Gastrocnemius medialis (tissue), 4 donors: ENCODE results near the gene TARBP2. TPM values are rescaled to one million over a fixed set of nuclear protein-coding genes. Genes with fewer than 3 reads are reported as not detected.

ENCODE experiments used
- ATAC-seq, 2 donors: fragments of 150-250 bp; one replicate each; pipeline ENCODE4 v1.9.1; 2016
- DNase-seq, 2 donors: peaks; one replicate each; pipeline ENCODE4 v3.0.0-alpha.2; 2019
- H3K27ac ChIP-seq, 4 donors: fragments of 200-600 bp; sonication (generic); 1 replicate in 1 of 4; 2 replicates in 3 of 4; pipeline ENCODE4 v1.5.1; 2016 to 2018; ENCODE audit warnings: mild to moderate bottlenecking in 2 of 4, moderate library complexity in 1 of 4
- H3K27me3 ChIP-seq, 3 donors: fragments of 200-600 bp; sonication (generic) in 2 of 3; 1 replicate in 1 of 3; 2 replicates in 2 of 3; pipeline versions ENCODE4 v1.5.1 to v1.6.0; 2016 to 2019; ENCODE audit warnings: mild to moderate bottlenecking in 1 of 3, moderate library complexity in 1 of 3
- H3K36me3 ChIP-seq, 2 donors: fragments of 200-600 bp; sonication (generic) in 1 of 2; one replicate each; pipeline ENCODE4 v1.5.1; 2017 to 2018
- H3K4me1 ChIP-seq, 2 donors: fragments of 200-600 bp; sonication (generic) in 1 of 2; one replicate each; pipeline ENCODE4 v1.5.1; 2016 to 2017; ENCODE audit warnings: mild to moderate bottlenecking in 2 of 2
- H3K4me3 ChIP-seq, 4 donors: fragments of 200-600 bp; sonication (generic) in 3 of 4; 1 replicate in 1 of 4; 2 replicates in 3 of 4; pipeline ENCODE4 v1.5.1; 2016 to 2019; ENCODE audit warnings: mild to moderate bottlenecking in 2 of 4
- H3K9me3 ChIP-seq, 3 donors: fragments of 200-600 bp; sonication (generic) in 2 of 3; 1 replicate in 1 of 3; 2 replicates in 2 of 3; pipeline ENCODE4 v1.5.1; 2016 to 2019
- POLR2A ChIP-seq, 2 donors: fragments of 450-650 bp; IDR thresholded peaks; one replicate each; pipeline ENCODE4 v1.6.1; 2017; ENCODE audit warnings: antibody characterized with exemption in 2 of 2, mild to moderate bottlenecking in 2 of 2, moderate library complexity in 2 of 2
- in situ Hi-C, 4 donors: fragments of 200-750 bp; cut with MboI; loops; one replicate each; pipeline versions ENCODE4 v1.15.0 to v1.8.0; 2017; ENCODE audit warnings: low sequenced_read_pairs in 4 of 4
- intact Hi-C: fragments of 100-400 bp; cut with DNase I; formaldehyde crosslinking; loops from one replicate; pipeline ENCODE4 v1.15.1; 2023; ENCODE audit warnings: low total_unique reads
- total RNA-seq, 4 donors: library from RNA; depleted of rRNA; stranded (reverse); fragments of >200 nt; gene quantifications; one replicate each; pipeline versions ENCODE4 v1.1.0 to v1.2.3, GENCODE V29; 2016
- TF ChIP-seq, protein P1 (sequence below), 5 experiments: fragments of 450-650 bp in 3 of 5; fragments of 200-600 bp in 2 of 5; sonication (generic) in 2 of 5; IDR thresholded peaks in 4 of 5; conservative IDR thresholded peaks in 1 of 5; 1 replicate in 4 of 5; 2 replicates in 1 of 5; pipeline ENCODE4 v1.5.1; 2016 to 2019; ENCODE audit warnings: antibody characterized with exemption in 5 of 5, mild to moderate bottlenecking in 3 of 5, moderate library complexity in 3 of 5

The TARBP2 gene
- total RNA-seq, 4 donors from 2014 or later = 6.8 to 17.4 (median 11.6) TPM

DNA sequence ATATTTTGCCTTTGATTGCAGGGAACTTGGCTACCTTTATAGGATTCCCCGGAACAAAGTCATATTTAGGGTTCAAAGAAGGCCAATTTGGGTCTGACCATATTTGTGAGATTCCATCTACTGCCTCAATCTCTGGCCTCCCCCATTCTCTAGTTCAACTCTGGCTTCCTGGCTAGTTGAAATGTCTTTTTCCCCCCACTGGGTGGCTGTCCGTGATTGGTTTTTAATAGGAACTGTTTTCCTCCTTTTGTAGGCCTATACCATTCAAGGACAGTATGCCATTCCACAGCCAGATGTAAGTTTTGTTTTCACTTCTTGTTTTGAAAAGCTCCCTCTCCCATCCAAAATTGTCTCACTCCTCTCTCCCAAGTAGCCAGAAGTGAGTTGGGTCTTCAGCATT is 35.4 kb upstream of the TARBP2 start:
- Histone ChIP-seq H3K4me1 (peaks cover 89 to 91% of the 10 kb centered on the region in 2 donors), H3K4me3 (no peak overlapping the region), H3K36me3 (peaks cover 3 to 100% of the 10 kb centered on the region in 2 donors), H3K27ac (peak overlapping the region; percentile 71 to 84 (median 78)), H3K9me3 (no peaks in the 10 kb centered on the region), H3K27me3 (no peaks in the 10 kb centered on the region)
- in situ Hi-C loops (no loop called here), intact Hi-C loops (no loop called here)
- DNase-seq = no peak
- TF ChIP-seq POLR2A (IDR thresholded peaks at IDR 0.05) = no peak
- TF ChIP-seq, protein P1, sequence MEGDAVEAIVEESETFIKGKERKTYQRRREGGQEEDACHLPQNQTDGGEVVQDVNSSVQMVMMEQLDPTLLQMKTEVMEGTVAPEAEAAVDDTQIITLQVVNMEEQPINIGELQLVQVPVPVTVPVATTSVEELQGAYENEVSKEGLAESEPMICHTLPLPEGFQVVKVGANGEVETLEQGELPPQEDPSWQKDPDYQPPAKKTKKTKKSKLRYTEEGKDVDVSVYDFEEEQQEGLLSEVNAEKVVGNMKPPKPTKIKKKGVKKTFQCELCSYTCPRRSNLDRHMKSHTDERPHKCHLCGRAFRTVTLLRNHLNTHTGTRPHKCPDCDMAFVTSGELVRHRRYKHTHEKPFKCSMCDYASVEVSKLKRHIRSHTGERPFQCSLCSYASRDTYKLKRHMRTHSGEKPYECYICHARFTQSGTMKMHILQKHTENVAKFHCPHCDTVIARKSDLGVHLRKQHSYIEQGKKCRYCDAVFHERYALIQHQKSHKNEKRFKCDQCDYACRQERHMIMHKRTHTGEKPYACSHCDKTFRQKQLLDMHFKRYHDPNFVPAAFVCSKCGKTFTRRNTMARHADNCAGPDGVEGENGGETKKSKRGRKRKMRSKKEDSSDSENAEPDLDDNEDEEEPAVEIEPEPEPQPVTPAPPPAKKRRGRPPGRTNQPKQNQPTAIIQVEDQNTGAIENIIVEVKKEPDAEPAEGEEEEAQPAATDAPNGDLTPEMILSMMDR (IDR thresholded peaks at IDR 0.05 in 4 of 5, conservative IDR thresholded peaks at IDR 0.05 in 1 of 5) = no peak
- no peak for ATAC-seq

DNA sequence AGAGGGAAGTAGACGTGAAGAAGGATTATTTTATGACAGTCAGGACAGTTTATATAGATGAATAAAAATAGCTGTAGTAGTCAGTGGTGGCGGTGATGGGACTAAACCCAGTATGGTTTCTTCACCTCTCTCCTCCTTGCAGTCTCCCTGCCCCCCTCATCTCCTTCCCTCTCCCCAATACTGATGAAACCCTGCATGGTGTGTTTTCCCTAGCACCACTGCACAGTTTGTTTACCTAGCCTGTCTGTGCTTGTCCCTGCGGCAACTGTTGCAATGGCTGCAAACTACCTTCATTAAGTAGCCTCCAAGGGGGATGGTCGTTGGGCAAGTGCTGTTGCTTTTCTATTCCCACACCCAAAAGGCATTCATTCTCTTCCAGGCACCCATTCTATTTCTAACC is 34.4 kb upstream of the TARBP2 start:
- Histone ChIP-seq H3K27ac (peak overlapping the region; percentile 71 to 84 (median 78)), H3K36me3 (peaks cover 3 to 100% of the 10 kb centered on the region in 2 donors), H3K9me3 (no peaks in the 10 kb centered on the region), H3K4me3 (no peak overlapping the region), H3K27me3 (no peaks in the 10 kb centered on the region), H3K4me1 (peaks cover 87 to 89% of the 10 kb centered on the region in 2 donors)
- in situ Hi-C loops = no loop called here
- no peak for TF ChIP-seq POLR2A (IDR thresholded peaks at IDR 0.05)
- TF ChIP-seq, protein P1 (IDR thresholded peaks at IDR 0.05 in 4 of 5, conservative IDR thresholded peaks at IDR 0.05 in 1 of 5) = no peak
- ATAC-seq (peak; percentile 31 to 73), DNase-seq (peak in 1 of 2 donors; percentile 37)
- intact Hi-C loops = no loop called here

- intact Hi-C loops = no loop called here
- TF ChIP-seq, protein P1 (IDR thresholded peaks at IDR 0.05 in 4 of 5, conservative IDR thresholded peaks at IDR 0.05 in 1 of 5) = no peak
- TF ChIP-seq POLR2A (IDR thresholded peaks at IDR 0.05) = no peak
- Histone ChIP-seq H3K9me3 (no peaks in the 10 kb centered on the region), H3K36me3 (peaks cover 3 to 100% of the 10 kb centered on the region in 2 donors), H3K4me3 (no peak overlapping the region), H3K27ac (peak overlapping the region; percentile 71 to 84 (median 78)), H3K27me3 (no peaks in the 10 kb centered on the region), H3K4me1 (peaks cover 87 to 89% of the 10 kb centered on the region in 2 donors)
- in situ Hi-C loops = no loop called here
- DNase-seq = peak in 1 of 2 donors; percentile 62
- ATAC-seq = peak; percentile 64 to 80
Observed at GRCh38 chr12:53467082-53467481, 34.0 kb upstream of the TARBP2 start.

GRCh38 chr12:53467880-53468279 is 33.2 kb upstream of the TARBP2 start:
- Histone ChIP-seq H3K27me3 (no peaks in the 10 kb centered on the region), H3K4me1 (peaks cover 87 to 89% of the 10 kb centered on the region in 2 donors), H3K4me3 (no peak overlapping the region), H3K36me3 (peaks cover 3 to 100% of the 10 kb centered on the region in 2 donors), H3K27ac (peak overlapping the region; percentile 71 to 84 (median 78)), H3K9me3 (no peaks in the 10 kb centered on the region)
- ATAC-seq (no peak), DNase-seq (peak in 1 of 2 donors; percentile 8)
- in situ Hi-C loops = no loop called here
- TF ChIP-seq, protein P1 (IDR thresholded peaks at IDR 0.05 in 4 of 5, conservative IDR thresholded peaks at IDR 0.05 in 1 of 5) = no peak
- TF ChIP-seq POLR2A (IDR thresholded peaks at IDR 0.05) = no peak
- intact Hi-C loops = no loop called here

DNA sequence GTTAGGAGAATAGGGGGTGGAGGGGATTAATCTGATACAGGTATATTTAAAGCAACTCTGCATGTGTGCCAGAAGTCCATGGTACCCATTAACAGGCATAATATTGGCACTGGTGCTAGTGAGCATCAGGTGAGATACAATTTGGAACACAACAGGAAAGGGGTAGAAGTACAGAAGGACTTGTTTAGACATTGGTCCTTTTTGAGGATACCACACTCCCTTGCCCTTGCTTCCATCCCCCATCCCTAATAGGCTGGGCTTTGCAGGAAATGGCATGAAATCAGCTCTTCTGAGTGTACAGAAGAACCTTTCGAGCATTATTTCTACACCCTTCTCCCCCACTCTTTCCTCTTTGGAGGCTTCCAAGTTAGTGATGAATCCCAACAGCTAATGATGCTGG is 32.8 kb upstream of the TARBP2 start:
- peaks cover 3 to 100% of the 10 kb centered on the region in 2 donors for H3K36me3 ChIP-seq
- peaks cover 87 to 89% of the 10 kb centered on the region in 2 donors for H3K4me1 ChIP-seq
- no peak overlapping the region for H3K4me3 ChIP-seq
- no peak for ATAC-seq
- no peaks in the 10 kb centered on the region for H3K27me3 ChIP-seq
- H3K27ac ChIP-seq = peak overlapping the region; percentile 71 to 84 (median 78)
- H3K9me3 ChIP-seq = no peaks in the 10 kb centered on the region
- DNase-seq = no peak
- TF ChIP-seq, protein P1 (IDR thresholded peaks at IDR 0.05 in 4 of 5, conservative IDR thresholded peaks at IDR 0.05 in 1 of 5) = no peak
- TF ChIP-seq POLR2A (IDR thresholded peaks at IDR 0.05) = no peak
- in situ Hi-C loops (no loop called here), intact Hi-C loops (no loop called here)
